HG03558 (cell line): Measurements from ENCODE around the gene ZNF362.

Experiments
- ATAC-seq: cut with Tn5 transposase; IDR thresholded peaks from one replicate; pipeline ENCODE4 v1.9.1; 2021; ENCODE audit warnings: moderate number of reproducible peaks; ENCODE audit not compliant: unreplicated experiment; ENCODE audit errors: extremely low read depth

ZNF362 gene

DNA sequence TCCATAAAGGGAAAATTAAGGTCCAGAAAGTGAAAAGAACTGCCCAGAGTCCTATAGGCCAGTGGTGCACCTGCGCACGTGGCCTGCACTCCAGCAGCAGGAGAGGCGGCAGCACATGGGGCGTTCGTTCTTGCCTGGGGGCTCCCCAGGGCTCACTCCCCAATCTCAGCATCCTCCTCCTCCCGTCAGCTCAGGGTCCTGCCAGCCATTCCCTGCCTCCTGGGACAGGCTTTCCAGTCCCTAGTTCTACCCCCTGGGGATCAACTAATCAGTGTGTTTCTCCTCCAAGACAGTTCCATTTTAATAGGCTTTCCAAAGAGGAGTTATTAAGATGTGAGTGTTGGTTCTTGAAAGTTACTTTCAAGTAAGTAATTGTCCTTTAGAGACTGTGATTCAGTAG is 65.8 kb downstream of the ZNF362 start:
- ATAC-seq, result no peak

GRCh38 chr1:33322870-33323585 is 66.7 kb downstream of the ZNF362 start:
- ATAC-seq, result no peak

GRCh38 chr1:33323663-33324477 is 67.6 kb downstream of the ZNF362 start:
- ATAC-seq, result no peak

DNA sequence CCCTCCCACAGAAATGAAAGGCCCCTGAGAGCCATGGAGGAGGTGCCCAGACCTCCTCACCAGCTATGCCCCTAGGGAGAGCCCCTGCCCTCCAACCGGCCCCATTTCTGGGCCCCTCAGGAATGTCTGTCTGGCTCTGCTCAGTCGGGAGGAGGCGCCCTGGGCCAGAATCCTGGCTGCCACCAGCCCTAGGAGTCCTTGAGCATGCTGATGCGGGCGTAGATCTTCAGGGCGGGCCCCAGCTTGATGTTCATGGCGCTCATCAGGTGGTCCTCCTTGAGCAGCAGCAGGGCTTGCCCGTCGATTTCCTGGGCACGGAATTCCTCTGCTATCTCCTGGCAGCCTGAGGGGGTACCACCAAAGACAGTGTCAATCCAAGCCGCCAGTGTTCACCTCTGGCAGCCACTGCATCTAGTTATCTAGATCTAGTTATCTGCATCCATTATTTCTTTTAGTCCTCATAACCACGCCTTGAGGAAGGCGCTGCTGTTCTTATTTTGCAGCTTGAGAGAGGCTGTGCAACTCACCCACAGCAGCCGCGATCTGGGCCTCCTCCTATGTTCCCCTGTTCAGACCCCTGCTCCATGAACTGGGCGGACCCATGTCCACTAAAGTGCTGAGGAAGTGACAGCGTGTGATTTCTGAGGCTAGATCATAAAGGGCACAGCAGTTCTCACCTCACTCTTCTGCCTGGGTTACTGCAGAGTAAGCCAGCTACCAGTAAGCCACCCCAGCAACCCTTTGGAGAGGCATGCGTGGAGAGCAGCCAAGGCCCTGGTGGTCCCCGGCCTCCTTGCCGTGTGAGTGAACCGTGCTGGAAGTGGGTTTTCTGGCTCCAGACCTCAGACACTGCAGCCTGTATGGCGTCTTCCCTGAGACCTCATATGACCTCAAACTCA is 68.6 kb downstream of the ZNF362 start:
- ATAC-seq, result no peak

- ATAC-seq, result no peak
Observed at GRCh38 chr1:33326785-33327184, 70.5 kb downstream of the ZNF362 start.

- no peak for ATAC-seq
Observed at GRCh38 chr1:33327587-33328325, 71.5 kb downstream of the ZNF362 start.

- ATAC-seq, result no peak
Observed at GRCh38 chr1:33328817-33329216, 72.5 kb downstream of the ZNF362 start.

DNA sequence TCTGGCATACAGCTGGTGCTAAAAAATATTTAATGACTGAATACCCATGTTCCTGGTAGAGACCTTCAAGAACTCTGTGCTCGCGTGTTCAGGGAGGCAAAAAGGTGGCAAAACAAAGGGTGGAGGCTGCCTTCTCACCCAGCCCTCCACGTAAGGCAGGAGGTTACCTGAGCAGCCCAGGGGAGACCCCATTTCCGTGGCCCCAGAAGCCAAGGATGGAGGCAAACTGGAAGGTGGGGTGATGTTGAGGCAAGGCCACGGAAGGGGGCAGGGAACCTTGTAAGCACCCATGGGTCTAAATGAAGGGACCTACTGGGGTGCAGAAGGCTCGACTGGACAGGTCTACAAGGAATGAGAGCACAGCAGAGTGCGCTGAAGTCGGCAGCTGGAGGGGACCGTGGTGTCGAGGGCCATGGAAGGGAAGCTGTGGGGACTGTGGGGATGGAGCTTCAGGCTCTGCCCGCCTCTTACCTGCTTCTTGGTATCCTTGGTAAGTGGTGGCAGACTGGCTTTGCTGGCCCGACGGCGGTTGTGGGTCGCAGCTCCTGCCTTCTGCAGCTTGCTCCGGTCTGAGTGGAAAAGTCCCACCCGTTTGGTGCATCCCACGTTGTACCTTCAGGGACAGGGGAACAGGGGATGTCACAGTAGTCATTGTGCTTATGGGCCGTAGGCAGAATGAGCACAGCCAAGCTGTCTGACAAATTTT is 73.5 kb downstream of the ZNF362 start:
- ATAC-seq, result no peak

DNA sequence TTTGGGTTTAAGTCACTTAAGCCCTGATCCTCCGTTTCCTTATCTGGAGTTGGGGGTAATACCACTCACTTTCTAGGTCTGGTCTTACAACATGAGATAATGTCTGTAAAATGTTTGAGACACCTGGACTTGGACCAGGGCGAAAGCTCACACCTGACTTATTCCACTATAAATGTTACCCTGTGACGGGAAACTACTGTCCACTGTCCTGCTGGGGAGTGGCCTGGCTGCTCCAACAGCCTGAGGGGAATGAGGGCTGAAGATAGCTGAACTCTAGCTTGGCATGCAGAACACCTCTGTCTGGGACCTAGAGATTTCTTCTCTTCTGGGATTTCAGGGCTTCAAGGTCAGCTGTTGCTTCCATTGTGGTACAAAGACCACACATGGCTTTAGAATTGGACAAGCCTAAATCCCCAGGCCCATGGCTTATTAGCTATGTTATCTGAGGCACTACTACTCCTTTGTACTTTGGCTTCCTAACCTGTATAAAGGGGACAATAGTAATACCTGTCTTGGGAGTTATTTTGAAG is 74.1 kb downstream of the ZNF362 start:
- ATAC-seq, result no peak

GRCh38 chr1:33330906-33331305 is 74.6 kb downstream of the ZNF362 start:
- ATAC-seq, result no peak

DNA sequence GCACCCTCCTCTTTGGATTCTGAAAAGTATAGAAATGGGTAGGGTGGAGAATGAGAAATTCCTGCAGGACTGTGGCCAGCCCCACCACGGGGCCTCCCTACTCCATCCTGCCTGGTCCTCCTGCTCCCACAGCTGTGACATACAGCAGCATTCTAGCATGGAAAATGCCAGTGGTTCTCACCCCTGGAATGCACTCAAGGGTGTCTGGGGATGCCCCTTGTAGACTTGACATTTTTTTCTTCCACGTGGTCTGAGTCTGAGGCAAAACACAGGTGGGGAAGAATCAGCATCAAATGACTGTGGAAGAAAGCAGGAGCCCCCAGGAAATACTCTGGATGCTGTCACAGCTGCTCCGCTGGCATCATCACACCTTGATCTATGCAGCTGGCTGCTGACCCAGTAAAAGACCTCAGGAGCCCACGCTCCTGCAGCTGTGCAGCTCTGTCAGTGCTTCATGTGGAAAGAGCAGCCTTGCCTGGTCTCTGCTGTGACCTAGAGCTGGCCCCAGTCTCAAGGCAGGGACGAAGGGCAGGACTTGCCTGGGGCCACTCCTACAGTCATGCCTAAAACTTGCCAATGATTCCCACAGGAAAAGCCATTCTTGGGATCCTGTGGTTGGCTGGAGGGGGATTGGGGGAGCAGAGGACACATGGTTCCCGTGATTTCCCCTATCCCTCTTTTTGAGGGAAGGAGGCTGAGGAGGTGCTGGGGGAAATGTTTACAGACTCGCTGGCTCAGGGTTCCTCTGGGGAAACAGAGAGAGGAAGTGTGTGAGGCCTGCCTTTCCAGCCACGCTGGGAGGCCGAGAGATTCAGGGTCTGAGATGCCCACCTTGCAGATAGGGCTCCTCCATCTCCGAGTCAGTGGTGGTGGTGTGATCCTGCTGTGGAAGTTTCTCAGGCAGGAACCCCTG is 75.4 kb downstream of the ZNF362 start:
- no peak for ATAC-seq

- no peak for ATAC-seq
Observed at GRCh38 chr1:33332357-33332789, 76.1 kb downstream of the ZNF362 start.

- ATAC-seq, result no peak
Observed at GRCh38 chr1:33332881-33333280, 76.6 kb downstream of the ZNF362 start.

DNA sequence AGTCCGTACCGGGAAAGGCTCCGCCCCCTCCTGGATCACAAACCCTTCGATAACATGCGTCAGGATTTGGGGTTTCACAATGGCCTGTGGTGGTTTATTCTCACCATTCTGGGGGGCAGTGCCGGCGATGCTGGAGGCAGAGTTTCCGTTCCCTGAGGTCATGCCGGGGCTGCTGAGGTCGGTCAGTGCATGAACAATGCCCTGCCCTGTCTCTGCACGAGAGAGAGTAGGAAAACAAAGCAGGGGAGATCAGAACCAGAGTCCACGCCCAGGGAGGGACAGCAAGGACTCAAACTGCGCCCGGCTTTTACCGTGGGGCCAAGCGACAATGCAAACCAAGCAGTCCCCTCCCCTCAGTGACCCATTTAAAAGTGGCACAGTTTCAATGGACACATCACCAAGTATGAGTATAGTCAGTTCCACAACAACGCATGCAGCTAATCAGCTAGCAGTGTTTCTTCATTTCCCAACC is 77.8 kb downstream of the ZNF362 start:
- no peak for ATAC-seq

DNA sequence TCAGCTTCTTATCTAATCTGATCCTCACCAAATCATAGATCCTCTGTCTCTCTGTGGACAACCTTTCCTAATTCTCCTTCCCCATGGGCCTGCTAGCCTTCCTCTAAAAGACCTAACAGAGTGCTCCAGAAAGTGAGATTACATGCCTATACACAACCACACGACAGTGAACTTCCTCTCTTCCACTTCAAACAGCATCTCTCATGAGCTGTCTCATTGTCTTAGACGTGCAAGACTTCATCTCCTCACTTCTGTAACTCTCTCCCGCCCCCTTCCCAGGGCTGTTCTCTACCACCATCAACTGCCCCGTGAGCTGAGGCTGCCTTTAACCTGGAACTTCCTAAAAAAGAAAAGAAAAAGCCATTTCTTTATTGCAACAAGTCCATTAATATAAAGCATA is 78.7 kb downstream of the ZNF362 start:
- ATAC-seq, result no peak

DNA sequence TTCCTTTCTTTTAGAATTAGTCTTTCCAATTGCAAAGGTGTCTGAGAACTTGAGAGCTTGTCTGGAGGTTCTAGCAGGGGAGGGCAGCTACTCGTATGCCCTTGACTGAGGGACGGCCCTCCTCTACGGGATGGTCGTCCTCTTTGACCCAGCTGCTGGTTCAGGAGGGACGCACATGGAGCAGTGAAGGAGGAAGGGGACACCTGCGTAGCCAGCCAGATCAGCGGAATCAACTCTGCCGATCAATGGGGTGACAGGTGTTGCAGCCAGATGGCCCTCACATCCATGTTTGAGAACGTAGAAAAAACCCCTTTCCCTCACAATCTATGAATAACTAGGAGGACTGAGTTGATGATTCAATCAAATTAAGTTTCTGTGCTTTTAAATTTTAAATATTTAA is 80.3 kb downstream of the ZNF362 start:
- no peak for ATAC-seq

DNA sequence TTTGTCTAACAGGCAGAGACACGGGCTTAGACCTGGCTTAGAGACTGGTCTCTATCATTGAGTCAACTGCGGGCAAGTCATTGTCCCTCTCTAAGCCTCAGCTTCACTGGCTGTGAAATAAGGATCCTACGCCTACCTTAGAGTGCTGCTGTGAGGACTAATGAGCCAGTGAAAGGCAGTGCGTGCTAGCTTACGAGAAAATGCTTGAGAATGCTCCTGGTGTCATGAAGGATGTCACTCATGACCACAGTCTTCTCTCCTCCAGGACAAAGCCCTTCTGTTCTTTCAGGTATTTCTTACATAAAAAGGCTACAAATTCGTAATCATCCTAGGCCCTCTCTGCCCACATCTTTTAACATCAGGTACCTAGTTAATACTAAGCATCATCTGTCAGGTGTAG is 81.1 kb downstream of the ZNF362 start:
- no peak for ATAC-seq

GRCh38 chr1:33338048-33338439 is 81.8 kb downstream of the ZNF362 start:
- ATAC-seq, result no peak
